HepG2 (cell line): Measurements from ENCODE around the gene ZNF514. TPM values are rescaled to one million over a fixed set of nuclear protein-coding genes. Genes with fewer than 3 reads are reported as not detected.

Source experiments
- AKAP8 ChIP-seq: sonication (generic); formaldehyde crosslinking; IDR thresholded peaks from 2 replicates; pipeline ENCODE4 v1.5.1; 2020; ENCODE audit warnings: mild to moderate bottlenecking, missing genetic modification reagents
- ATF3 ChIP-seq: sonication (generic); formaldehyde crosslinking; IDR thresholded peaks from 2 replicates; pipeline ENCODE4 v1.4.0; 2020; ENCODE audit warnings: missing genetic modification reagents
- BORCS8-MEF2B ChIP-seq: sonication (generic); formaldehyde crosslinking; IDR thresholded peaks from 2 replicates; pipeline ENCODE4 v1.8.0; 2022; ENCODE audit warnings: mild to moderate bottlenecking, missing genetic modification reagents
- CCDC6 ChIP-seq: sonication (generic); formaldehyde crosslinking; IDR thresholded peaks from 2 replicates; pipeline ENCODE4 v1.8.1; 2022; ENCODE audit warnings: mild to moderate bottlenecking, missing genetic modification reagents, moderate library complexity
- CERS6 ChIP-seq: sonication (generic); formaldehyde crosslinking; IDR thresholded peaks from 2 replicates; pipeline ENCODE4 v1.5.0; 2020; ENCODE audit warnings: missing genetic modification reagents
- CHCHD3 ChIP-seq: sonication (generic); formaldehyde crosslinking; IDR thresholded peaks from 2 replicates; pipeline ENCODE4 v1.8.0; 2022; ENCODE audit warnings: mild to moderate bottlenecking, missing genetic modification reagents, moderate library complexity
- GLMP ChIP-seq: sonication (generic); formaldehyde crosslinking; IDR thresholded peaks from 2 replicates; pipeline ENCODE4 v1.9.0; 2021; ENCODE audit warnings: missing genetic modification reagents, mild to moderate bottlenecking, borderline replicate concordance
- IRF9 ChIP-seq: sonication (generic); formaldehyde crosslinking; IDR thresholded peaks from 2 replicates; pipeline ENCODE4 v1.8.0; 2022; ENCODE audit warnings: missing genetic modification reagents, mild to moderate bottlenecking, borderline replicate concordance
- MAFK ChIP-seq, 2 experiments: IDR thresholded peaks in 1 of 2; conservative IDR thresholded peaks in 1 of 2; 2 replicates each; pipeline ENCODE4 v1.6.1; 2011; ENCODE audit warnings: improper control_type of control experiment in 2 of 2, low read length in 2 of 2
- MXD3 ChIP-seq: IDR thresholded peaks from 2 replicates; pipeline ENCODE4 v1.6.1; 2016; ENCODE audit warnings: mild to moderate bottlenecking, missing biosample characterization, missing genetic modification reagents
- NFE2 ChIP-seq: sonication (generic); formaldehyde crosslinking; IDR thresholded peaks from 2 replicates; pipeline ENCODE4 v1.4.0; 2020; ENCODE audit warnings: missing genetic modification reagents
- NFIC ChIP-seq: IDR thresholded peaks from 2 replicates; pipeline ENCODE4 v1.6.1; 2012; ENCODE audit warnings: mild to moderate bottlenecking, low read length, inconsistent platforms
- SUZ12 ChIP-seq: fragments of 150-350 bp; IDR thresholded peaks from 2 replicates; pipeline ENCODE4 v1.6.1; 2014; ENCODE audit warnings: low read depth, low read length
- SYNCRIP ChIP-seq: fragments of 200-400 bp; formaldehyde crosslinking; IDR thresholded peaks from 2 replicates; pipeline ENCODE4 v1.6.1; 2018; ENCODE audit warnings: mild to moderate bottlenecking, low read depth, low read length; ENCODE audit not compliant: insufficient read depth
- XRCC5 ChIP-seq: fragments of 200-400 bp; formaldehyde crosslinking; optimal IDR thresholded peaks from 2 replicates; pipeline ENCODE3; 2017; ENCODE audit warnings: mild to moderate bottlenecking, low read length
- YY1 ChIP-seq: IDR thresholded peaks from 2 replicates; pipeline ENCODE4 v1.6.1; 2011; ENCODE audit warnings: low read length, low read depth, moderate library complexity, mild to moderate bottlenecking; ENCODE audit not compliant: insufficient read depth, insufficient replicate concordance
- ZBTB2 ChIP-seq: sonication (generic); formaldehyde crosslinking; IDR thresholded peaks from 2 replicates; pipeline ENCODE4 v1.8.0; 2022; ENCODE audit warnings: low read depth, missing genetic modification reagents
- ZNF414 ChIP-seq: sonication (generic); formaldehyde crosslinking; IDR thresholded peaks from 2 replicates; pipeline ENCODE4 v1.5.0; 2020; ENCODE audit warnings: missing genetic modification reagents
- ZNF496 ChIP-seq: sonication (generic); formaldehyde crosslinking; IDR thresholded peaks from 2 replicates; pipeline ENCODE4 v1.8.1; 2023; ENCODE audit warnings: mild to moderate bottlenecking, moderate library complexity, missing genetic modification reagents; ENCODE audit not compliant: insufficient replicate concordance
- ZNF530 ChIP-seq: sonication (generic); formaldehyde crosslinking; IDR thresholded peaks from 2 replicates; pipeline ENCODE4 v1.5.0; 2020; ENCODE audit warnings: low read depth, mild to moderate bottlenecking, missing genetic modification reagents
- ZNF552 ChIP-seq: sonication (generic); formaldehyde crosslinking; IDR thresholded peaks from 2 replicates; pipeline ENCODE4 v1.9.0; 2022; ENCODE audit warnings: missing genetic modification reagents, mild to moderate bottlenecking, borderline replicate concordance
- ZNF580 ChIP-seq: IDR thresholded peaks from 2 replicates; pipeline ENCODE4 v1.6.1; 2016; ENCODE audit warnings: low read depth, borderline replicate concordance
- polyA plus RNA-seq, 8 experiments: library from polyadenylated mRNA; depleted of rRNA in 3 of 8; stranded (reverse) in 7 of 8; unstranded in 1 of 8; fragments of >200 nt; fragmentation: Illumina TruSeq in 4 of 8; extraction: Trizol in 4 of 8; gene quantifications; 2 replicates each; pipeline versions ENCODE4 v1.2.1 to v1.2.3, GENCODE V29; 2011 to 2016; ENCODE audit warnings: low read depth in 4 of 8, missing spikeins in 1 of 8, mixed read lengths in 1 of 8; ENCODE audit not compliant: insufficient read depth in 1 of 8
- total RNA-seq, 5 experiments: library from RNA; depleted of rRNA; stranded (reverse); fragments of >200 nt; fragmentation: Illumina TruSeq; extraction: Trizol; gene quantifications; 2 replicates each; pipeline ENCODE4 v1.2.3, GENCODE V29; 2016; ENCODE audit warnings: low read depth in 1 of 5

Gene ZNF514
- total and polyA plus RNA-seq, 2 of the 13 experiments (the other 11 are each of a cell fraction or from before 2014, with no cell fraction given): 15.2 to 18.7 TPM

- TF ChIP-seq IRF9: peak; percentile 88
- 0 out of 2 replicates have a peak, but pooled peaks have one; percentile 76 for TF ChIP-seq CERS6 (CRISPR knock-in tag)
- TF ChIP-seq CCDC6 (CRISPR knock-in tag): peak; percentile 16; the same call in 1 of the 2 replicates
- TF ChIP-seq YY1: peak; percentile 94
- TF ChIP-seq BORCS8-MEF2B (CRISPR knock-in tag): peak; percentile 94
- TF ChIP-seq SUZ12: no peak
- TF ChIP-seq ZNF552 (CRISPR knock-in tag): 0 out of 2 replicates have a peak, but pooled peaks have one; percentile 59
- no peak for TF ChIP-seq NFE2
- TF ChIP-seq XRCC5: peak; percentile 94
- TF ChIP-seq NFIC: no peak
- TF ChIP-seq ZNF580 (CRISPR knock-in tag): peak; percentile 85; the same call in 1 of the 2 replicates
- TF ChIP-seq ZNF496 (CRISPR knock-in tag): no peak
- TF ChIP-seq ZNF414 (CRISPR knock-in tag): 0 out of 2 replicates have a peak, but pooled peaks have one; percentile 50
- TF ChIP-seq AKAP8 (CRISPR knock-in tag): peak; percentile 93
- no peak for TF ChIP-seq GLMP
- no peak for TF ChIP-seq ZNF530 (CRISPR knock-in tag)
- TF ChIP-seq MAFK (conservative IDR thresholded peaks at IDR 0.05 in 1 of 2, IDR thresholded peaks at IDR 0.05 in 1 of 2; ENCODE audit: low read length in 2 of 2): no peak
- peak; percentile 47; the same call in 1 of the 2 replicates for TF ChIP-seq ATF3 (CRISPR knock-in tag)
- TF ChIP-seq SYNCRIP: no peak
- TF ChIP-seq MXD3 (CRISPR knock-in tag): peak; percentile 93; the same call in 1 of the 2 replicates
- TF ChIP-seq CHCHD3 (CRISPR knock-in tag): peak; percentile 84; the same call in 1 of the 2 replicates
- TF ChIP-seq ZBTB2 (CRISPR knock-in tag): peak; percentile 65
Observed at GRCh38 chr2:95121407-95122196, 38.0 kb downstream of the ZNF514 start, which contains the start of gene MRPS5 (continued).
